ENCODE data around the gene CRACR2A. TPM values are rescaled to one million over a fixed set of nuclear protein-coding genes. Genes with fewer than 3 reads are reported as not detected.

Gene CRACR2A
- polyA plus RNA-seq, 1 experiment: 1.4 TPM

DNA sequence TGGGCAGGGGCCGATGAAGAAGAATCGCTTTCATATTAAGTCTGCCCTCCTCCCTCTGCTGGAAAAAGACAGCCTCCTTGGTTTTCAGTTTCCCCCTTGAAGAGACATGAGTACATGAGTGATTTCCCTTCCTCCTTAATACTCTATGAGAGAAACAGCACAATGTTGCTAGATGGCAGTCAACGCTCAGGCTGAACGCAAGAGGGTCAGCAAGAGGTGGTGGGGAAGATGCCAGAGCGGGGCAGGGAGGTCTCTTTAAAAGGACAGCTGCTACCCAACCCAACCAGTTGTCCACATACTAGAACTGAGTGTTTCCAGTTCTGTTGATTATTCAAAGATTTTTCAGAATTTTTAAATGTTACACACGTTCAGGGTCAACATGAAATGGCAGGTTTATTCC lies 22.8 kb downstream of the CRACR2A start:
- no peaks in the 10 kb centered on the region for H3K36me3 ChIP-seq (ENCODE audit: control insufficient read depth, insufficient read depth, low read length)
- TF ChIP-seq, protein P1, sequence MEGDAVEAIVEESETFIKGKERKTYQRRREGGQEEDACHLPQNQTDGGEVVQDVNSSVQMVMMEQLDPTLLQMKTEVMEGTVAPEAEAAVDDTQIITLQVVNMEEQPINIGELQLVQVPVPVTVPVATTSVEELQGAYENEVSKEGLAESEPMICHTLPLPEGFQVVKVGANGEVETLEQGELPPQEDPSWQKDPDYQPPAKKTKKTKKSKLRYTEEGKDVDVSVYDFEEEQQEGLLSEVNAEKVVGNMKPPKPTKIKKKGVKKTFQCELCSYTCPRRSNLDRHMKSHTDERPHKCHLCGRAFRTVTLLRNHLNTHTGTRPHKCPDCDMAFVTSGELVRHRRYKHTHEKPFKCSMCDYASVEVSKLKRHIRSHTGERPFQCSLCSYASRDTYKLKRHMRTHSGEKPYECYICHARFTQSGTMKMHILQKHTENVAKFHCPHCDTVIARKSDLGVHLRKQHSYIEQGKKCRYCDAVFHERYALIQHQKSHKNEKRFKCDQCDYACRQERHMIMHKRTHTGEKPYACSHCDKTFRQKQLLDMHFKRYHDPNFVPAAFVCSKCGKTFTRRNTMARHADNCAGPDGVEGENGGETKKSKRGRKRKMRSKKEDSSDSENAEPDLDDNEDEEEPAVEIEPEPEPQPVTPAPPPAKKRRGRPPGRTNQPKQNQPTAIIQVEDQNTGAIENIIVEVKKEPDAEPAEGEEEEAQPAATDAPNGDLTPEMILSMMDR (IDR thresholded peaks at IDR 0.05; ENCODE audit: insufficient read depth, low read depth, low read length): no peak
- POLR2A ChIA-PET: no interaction called here
- CTCF ChIA-PET: interaction anchor here (1.1 to 1.4 kb wide), 2 partner anchors 72 to 430 kb away, joined by 3 to 4 read pairs; no protein-coding TSS in a partner anchor
- peaks cover 1% of the 10 kb centered on the region for H3K27me3 ChIP-seq (ENCODE audit: control insufficient read depth, insufficient read depth, low read length)
- no peak for DNase-seq (ENCODE audit: low read depth)
- no peak overlapping the region for H3K4me3 ChIP-seq (ENCODE audit: low read depth, low read length)

DNA sequence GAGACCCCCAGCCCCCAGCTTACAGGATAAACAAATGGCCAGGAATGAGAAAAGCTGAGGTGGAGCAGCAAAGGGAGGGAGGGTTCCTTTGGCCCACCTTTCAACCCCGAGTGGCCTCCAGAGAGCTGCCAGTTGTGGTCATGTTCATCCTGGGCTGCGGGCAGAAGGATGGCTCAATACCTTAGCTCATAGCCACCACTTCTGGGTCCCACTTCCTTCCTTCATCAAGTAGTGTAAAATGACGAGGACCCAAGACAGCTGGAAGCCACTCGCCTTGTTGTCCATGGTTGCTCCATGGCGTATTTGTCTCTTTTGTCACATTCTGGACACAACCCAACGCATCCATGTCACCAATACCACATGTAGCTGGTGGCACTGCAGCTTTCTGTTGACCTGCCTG lies 24.2 kb downstream of the CRACR2A start:
- Histone ChIP-seq H3K4me3 (ENCODE audit: low read depth, low read length) (no peak overlapping the region), H3K27me3 (ENCODE audit: control insufficient read depth, insufficient read depth, low read length) (peaks cover 1% of the 10 kb centered on the region), H3K36me3 (ENCODE audit: control insufficient read depth, insufficient read depth, low read length) (no peaks in the 10 kb centered on the region)
- no peak for DNase-seq (ENCODE audit: low read depth)
- CTCF ChIA-PET: no interaction called here
- TF ChIP-seq, protein P1 (IDR thresholded peaks at IDR 0.05; ENCODE audit: insufficient read depth, low read depth, low read length): no peak
- POLR2A ChIA-PET: no interaction called here

DNA sequence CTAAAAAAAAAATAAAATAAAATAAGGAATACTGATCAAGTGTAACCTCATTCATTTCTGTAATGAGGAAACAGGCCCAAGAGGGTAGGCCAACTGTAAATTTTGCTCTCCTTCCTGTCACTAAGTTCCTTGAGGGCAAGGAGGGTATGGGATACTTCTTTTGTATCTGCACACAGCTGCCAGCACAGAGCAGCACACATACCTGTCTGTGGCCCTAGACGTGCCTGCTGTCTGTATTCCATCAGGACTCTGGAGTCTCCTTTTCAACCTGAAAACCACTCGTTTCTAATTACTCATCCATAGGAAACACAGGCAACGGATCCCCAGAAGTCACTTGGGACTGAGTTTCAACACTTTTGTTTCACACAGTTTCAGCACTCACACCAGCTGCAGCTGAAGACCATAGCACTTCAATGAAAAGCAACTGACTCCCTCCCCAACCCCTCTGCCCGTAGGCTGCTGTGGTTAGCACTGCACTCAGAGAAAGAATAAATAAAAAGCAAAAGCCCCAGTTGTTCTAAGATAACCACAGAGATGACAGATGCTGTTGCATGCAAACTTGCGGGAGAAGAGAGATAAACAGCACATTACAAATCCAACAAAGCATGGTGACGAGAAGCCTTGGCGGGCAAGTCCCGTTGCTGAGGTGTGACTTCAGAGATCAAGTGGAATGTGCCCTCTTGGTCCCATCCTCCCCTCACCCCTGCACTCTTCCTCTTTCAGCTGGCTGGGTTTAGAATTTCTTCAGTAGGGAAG lies 24.9 kb downstream of the CRACR2A start:
- Histone ChIP-seq H3K4me3 (ENCODE audit: low read depth, low read length) (no peak overlapping the region), H3K36me3 (ENCODE audit: control insufficient read depth, insufficient read depth, low read length) (no peaks in the 10 kb centered on the region), H3K27me3 (ENCODE audit: control insufficient read depth, insufficient read depth, low read length) (peaks cover 1% of the 10 kb centered on the region)
- ChIA-PET CTCF (interaction anchor here (1.4 kb wide), 1 partner anchor 428 kb away, joined by 3 read pairs; no protein-coding TSS in a partner anchor), POLR2A (no interaction called here)
- TF ChIP-seq, protein P1 (IDR thresholded peaks at IDR 0.05; ENCODE audit: insufficient read depth, low read depth, low read length): no peak
- no peak for DNase-seq (ENCODE audit: low read depth)

DNA sequence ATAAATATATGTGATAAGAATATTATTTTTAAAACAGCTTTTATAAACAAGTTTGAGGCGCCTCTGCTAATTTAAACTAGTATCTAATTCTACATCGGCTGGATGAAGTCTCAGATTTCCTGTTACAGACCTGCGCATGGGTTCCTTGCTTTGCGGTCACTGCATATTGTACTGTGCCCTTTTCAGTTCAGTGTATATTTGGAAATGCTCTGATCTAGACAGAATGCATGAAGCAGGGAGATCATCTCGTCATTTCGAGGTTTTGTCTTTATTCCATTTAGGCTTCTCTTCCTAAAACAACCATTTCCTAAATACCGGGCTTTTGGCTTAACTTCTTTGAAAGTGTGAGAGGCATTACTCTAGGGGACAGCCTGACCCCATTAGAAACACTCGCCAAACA lies 25.6 kb downstream of the CRACR2A start:
- Histone ChIP-seq H3K36me3 (ENCODE audit: control insufficient read depth, insufficient read depth, low read length) (no peaks in the 10 kb centered on the region), H3K4me3 (ENCODE audit: low read depth, low read length) (no peak overlapping the region), H3K27me3 (ENCODE audit: control insufficient read depth, insufficient read depth, low read length) (peaks cover 1% of the 10 kb centered on the region)
- CTCF ChIA-PET: interaction anchor here (0.6 to 1.4 kb wide), 2 partner anchors 85 to 427 kb away, joined by 3 read pairs; no protein-coding TSS in a partner anchor
- POLR2A ChIA-PET: no interaction called here
- TF ChIP-seq, protein P1 (IDR thresholded peaks at IDR 0.05; ENCODE audit: insufficient read depth, low read depth, low read length): no peak
- no peak for DNase-seq (ENCODE audit: low read depth)

DNA sequence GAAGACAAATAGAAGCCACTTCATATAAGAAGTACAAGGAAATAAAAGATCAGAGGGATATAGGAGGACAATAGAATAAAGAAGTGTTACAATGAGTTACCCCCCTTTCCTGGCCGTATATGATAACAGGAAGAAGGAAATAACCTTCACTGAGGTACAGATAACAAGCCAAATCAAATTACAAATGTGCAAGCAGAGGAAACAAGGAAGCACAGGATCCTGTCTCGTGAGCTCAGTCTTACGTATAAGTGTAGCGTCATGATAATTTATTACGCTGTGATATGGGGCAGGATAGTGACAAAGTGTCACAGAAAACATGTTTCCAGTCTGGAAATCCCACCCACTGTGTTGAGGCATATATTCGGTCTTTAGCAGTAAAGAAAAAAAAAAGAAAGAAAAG lies 26.5 kb downstream of the CRACR2A start:
- no peak for DNase-seq (ENCODE audit: low read depth)
- POLR2A ChIA-PET: no interaction called here
- Histone ChIP-seq H3K27me3 (ENCODE audit: control insufficient read depth, insufficient read depth, low read length) (peaks cover 1% of the 10 kb centered on the region), H3K4me3 (ENCODE audit: low read depth, low read length) (no peak overlapping the region), H3K36me3 (ENCODE audit: control insufficient read depth, insufficient read depth, low read length) (no peaks in the 10 kb centered on the region)
- CTCF ChIA-PET: interaction anchor here (1.4 kb wide), 1 partner anchor 426 kb away, joined by 3 read pairs; no protein-coding TSS in a partner anchor
- TF ChIP-seq, protein P1 (IDR thresholded peaks at IDR 0.05; ENCODE audit: insufficient read depth, low read depth, low read length): no peak

All from BJ (cell line).